Iris pigment epithelial cell (primary cell): Measurements from ENCODE around the gene DET1.
"Not testable (repeated sequence)": the region's sequence is repeated elsewhere in the genome, so short reads cannot be mapped to it uniquely, and the experiment has no call there.

Experiments used
- DNase-seq: peaks from one replicate; pipeline ENCODE4 v3.0.0-alpha.2; 2011; ENCODE audit warnings: low read depth

Gene DET1

DNA sequence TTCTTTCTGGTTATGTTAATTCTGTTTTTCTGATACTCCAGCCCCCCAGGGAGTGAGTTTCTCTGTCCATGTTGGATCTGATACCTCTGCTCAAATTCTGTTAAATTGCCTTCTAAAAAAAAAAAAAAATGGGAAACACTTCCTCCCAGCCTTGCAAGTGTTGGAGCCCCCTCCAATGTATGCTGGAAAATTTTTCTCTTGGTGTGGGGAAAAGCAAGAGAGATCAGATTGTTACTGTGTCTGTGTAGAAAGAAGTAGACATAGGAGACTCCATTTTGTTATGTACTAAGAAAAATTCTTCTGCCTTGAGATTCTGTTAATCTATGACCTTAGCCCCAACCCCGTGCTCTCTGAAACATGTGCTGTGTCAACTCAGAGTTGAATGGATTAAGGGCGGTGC is 6.1 kb downstream of the DET1 start:
- not testable (repeated sequence) for DNase-seq

DNA sequence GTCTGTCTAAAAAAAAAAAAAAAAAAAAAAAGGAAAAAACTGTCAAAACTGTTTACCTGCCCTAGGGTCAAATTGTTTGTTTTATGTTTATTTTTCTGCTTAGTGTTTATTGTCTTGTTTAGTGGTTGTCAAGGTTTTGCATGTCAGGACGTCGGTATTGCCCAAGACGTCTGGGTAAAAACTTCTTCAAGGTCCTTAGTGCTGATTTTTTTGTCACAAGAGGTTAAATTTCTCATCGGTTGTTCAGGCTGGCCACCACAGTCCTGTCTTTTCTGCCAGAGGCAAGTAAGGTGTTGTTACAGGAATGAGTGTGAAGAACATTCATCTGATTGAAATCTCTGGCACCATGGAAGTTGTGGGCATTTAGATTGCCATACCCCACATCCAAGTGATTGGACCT is 7.0 kb downstream of the DET1 start:
- no peak for DNase-seq

DNA sequence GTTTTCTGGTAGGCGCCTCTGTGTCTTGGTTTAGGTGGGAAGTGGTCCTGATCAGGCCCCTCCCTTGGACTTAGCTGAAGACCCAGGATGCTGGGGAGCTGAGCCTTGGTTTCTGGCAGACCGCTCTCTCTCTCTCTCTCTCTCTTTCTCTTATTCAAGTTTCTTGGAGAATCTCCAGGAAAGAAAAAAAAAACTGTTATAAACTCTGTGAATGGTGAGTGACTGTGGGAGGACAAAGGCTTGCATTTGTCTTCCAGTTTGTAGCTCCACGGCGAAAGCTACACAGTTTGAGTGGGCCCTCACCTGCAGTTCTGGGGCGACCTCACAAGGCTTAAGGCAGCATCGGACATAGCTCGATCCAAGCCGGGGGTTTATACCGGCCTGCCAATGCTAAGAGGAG is 7.5 kb downstream of the DET1 start:
- DNase-seq = no peak

DNA sequence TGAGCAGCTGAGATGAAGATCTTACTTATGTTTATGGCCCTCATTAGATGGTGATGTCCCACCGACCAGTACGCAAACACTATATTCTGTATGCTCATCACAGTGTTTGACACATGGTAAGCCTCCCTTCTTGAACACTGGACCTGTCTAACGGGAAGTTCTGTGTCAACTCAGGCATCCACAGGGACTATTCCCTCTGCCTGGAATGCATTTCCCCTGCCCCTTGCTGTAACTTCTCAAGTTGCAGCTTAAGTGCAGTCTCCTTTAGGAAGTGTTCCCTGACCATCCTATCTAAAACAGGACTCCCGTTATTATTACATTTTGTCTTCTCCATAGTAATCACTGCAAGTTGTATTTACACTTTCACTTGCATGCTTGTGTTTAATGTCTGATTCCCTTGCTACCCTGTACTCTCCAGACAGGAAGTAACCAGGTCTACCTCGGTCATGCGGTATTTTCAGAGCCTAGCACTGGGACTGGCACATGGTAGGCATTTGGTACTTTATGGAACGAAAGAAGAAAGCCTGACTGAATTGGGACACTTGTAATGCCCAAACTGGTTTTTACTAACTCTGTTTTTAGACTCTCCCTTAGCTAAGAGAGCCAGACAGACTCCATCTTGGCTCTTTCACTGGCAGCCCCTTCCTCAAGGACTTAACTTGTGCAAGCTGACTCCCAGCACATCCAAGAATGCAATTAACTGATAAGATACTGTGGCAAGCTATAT is 8.7 kb downstream of the DET1 start:
- no peak for DNase-seq

DNA sequence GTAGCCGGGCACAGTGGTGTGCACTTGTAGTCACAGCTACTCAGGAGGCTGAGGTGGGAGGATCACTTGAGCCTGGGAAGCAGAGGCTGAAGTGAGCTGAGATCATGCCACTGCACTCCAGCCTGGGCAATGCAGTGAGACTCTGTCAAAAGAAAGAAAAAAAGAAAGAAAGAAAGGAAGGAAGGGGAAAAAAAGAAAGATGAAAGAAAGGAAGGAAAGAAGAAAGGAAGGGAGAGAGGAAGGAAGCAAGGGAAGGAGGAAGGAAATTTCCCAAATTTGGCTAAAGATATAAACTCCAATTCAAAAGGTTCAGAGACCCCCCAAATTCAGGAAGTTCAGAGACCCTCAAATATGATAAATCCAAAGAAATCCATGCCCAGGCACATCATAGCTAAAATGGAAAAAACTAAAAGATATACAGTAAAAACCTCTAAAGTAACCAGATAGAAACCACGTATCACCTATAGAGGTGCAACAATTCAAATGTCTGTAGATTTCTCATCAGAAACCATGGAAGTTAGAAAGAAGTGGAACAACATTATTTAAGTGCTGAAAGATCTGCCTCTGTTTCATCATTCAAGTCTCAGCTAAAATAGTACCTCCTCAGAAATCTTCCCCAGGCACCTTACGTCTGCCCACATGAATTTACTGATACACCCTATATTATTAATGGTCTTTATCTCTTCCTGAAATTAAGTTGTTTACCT is 10.7 kb downstream of the DET1 start:
- DNase-seq = no peak

DNA sequence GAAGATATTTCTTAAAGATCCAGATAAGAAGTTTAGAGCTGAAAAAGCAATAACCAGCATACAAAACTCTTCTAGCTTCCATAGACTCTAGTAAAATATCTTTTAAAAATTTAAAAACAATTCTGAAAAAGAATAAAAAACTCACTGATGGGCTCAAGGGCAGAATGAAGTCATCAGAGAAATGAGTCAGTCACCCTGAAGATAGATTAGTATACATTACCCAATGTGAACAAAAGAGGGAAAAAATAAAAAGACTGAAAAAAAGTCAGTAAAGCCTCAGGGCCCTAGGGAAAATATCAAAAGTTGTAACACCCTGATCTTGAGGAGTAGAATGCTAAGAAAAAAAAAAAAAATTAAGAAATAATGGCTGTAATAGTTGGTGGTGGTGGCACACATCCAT is 11.4 kb downstream of the DET1 start:
- peak; percentile 50 for DNase-seq

DNA sequence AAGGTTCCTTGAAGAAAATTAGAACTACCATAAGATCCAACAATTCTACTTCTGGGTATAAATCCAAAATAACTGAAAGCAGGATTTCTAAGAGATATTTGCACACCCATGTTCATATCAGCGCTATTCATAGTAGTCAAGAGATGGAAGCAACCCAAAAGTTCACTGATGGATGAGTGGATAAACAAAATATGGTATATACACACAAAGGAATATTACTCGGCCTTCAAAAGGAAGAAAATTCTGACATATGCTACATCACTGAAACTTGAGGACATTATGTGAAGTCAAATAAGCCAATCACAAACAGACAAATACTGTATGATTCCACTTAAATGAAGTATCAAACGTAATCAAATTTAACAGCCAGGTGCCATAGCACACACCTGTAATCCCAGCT is 13.1 kb downstream of the DET1 start:
- no peak for DNase-seq

DNA sequence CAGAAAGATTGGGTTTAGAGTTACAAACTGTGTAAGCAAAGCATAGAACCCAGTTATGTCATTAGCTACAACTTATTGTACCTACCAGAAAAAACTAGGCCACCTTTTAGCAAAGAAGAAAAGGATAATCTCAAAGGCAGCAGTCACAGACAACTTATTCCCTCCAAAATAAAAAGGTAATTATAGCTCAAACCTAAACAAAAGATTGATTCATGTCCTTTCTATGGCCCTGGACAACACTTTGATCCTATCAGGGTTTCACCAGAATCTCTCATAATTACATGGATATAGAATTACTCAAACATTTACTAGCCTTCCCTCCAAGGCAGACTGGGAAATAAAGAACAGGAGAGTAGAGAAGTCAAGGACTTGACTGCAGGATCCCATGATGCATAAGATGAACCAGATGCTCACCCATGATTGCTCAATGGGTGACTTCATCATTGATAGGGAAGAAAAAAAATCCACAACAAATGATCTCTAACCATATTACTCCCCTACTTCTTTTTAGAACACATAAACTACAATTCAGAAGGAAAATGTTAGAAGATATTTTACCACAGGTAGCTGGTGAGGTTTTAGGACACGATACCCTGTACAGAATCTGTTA is 17.4 kb downstream of the DET1 start:
- peak; percentile 77 for DNase-seq

DNA sequence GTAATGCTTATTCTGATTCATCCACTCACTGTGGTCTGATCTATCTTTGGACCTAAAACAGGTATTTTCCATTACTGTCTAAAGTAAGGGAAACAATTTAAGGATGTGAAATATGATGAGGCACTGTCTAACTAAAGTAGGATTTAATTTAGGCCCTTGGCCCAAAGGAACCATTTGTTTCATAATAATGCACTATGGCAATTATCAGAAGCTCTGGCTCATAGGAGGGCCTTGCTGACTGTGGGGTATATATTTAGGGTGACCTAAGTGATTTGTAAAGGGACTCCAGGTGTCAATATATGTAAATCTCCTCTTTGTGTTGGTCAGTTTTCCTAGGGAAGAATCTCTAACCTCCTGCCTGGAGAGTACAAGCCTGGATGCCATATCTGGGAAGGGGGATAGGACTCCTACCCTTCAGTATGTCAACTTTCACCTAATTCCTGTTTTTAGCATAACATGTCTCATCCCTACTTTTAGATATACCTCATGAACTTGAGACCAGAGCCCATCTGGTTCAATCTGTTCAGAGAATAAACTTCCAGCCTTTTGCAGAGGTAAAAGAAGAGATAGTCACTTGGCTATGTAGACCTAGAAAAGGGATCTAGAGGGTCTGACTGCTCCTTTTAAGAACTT is 20.1 kb downstream of the DET1 start:
- DNase-seq = no peak

DNA sequence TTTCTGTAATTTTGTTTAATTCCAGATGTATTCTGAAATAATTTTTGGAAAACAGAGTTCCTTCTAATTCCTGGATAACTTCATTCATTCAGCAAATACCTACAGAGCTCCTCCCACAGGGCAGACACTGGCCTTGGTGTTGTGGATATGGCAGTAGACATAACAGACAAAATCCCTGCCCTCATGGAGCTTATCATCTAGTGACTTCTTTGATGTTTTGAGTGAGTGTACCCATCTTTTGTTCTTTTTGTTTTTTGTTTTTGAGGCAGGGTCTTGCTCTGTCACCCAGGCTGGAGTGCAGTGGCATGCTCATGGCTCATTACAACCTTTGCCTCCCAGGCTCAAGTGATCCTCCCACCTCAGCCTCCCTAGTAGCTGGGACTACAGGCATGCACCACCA is 21.1 kb downstream of the DET1 start:
- DNase-seq = no peak

DNA sequence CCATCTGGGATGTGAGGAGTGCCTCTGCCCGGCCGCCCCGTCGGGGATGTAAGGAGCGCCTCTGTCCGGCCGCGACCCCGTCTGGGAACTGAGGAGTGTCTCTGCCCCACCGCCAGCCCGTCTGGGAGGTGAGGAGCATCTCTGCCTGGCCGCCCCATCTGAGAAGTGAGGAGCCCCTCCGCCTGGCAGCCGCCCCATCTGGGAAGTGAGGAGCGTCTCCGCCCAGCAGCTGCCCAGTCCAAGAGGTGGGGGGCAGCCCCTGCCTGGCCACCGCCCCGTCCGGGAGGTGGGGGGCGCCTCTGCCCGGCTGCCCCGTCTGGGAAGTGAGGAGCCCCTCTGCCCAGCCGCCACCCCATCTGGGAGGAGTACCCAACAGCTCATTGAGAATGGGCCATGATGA is 22.4 kb downstream of the DET1 start:
- not testable (repeated sequence) for DNase-seq

DNA sequence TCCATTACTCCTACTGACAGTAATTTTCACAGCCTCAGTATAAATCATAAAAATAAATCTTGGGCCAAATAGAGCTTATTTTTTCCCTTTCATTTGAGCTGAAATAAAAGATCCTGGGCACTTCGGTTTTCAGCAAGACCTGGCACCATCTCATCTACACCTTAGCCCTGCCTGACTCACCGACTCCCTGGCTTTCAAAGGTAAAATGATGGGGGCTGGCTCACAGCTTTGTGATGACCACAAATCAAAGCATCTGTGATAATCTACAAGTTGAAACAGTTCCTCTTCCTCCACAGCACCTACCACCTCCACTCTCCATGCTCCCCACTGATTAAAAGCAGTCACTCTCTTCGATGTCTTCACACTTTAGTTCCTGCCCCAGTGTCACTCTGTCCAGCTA is 27.6 kb downstream of the DET1 start:
- DNase-seq = no peak

DNA sequence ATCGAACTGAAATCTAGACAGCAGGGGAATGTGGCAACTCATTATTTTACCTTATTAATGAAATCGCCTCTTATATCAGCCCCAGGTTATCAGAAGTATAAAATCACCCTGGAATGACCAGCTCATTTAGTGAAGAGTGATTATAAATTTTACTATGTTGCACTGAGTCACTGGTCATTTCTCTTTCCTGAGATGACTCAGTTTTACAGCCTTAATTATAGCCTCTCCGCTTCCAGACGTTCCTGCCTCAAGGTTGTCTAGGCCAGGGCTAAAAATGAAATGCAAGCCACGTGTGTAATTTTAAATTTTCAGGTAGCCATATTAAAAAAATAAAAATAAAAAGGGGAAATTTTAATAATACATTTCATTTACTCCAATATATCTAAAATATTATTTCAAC is 33.3 kb downstream of the DET1 start:
- DNase-seq = peak; percentile 58

DNA sequence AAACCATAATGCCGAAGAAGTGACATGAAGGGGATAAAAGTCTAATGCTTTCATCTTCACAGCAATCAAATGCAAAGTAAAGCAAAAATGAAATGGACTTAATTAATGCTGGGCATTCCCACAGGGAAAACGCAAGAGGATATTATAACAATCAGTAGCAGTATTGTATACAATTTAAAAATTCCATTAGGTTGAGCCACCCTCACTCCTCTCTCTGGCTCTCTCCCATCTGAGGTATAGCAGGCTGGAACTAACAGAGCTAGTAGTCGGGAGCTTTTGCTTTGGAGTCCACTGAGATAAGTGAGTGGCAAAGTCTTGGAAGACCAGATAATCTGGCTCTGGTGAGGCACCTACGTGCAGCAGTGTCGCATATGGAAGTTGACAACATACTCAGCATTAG is 33.9 kb downstream of the DET1 start:
- DNase-seq = peak; percentile 56

DNA sequence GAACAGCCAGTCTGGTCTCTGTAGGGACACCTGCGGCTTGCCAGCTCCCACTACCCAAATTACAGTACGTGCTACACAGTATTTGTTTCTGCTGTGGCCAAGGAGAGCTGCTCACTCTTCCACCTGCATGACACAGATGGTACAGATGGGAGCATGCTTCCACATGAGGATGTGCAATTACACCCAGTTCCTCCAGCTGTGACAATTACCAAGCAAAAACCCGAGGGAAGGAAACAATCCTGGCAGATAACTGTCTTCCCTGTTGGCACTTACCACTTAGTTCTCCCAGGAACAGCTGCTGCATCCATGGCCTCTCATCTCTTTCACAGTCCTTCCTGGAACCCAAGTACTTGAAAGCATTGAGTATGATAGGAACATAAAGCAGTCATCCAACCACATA is 34.4 kb downstream of the DET1 start:
- DNase-seq = no peak

DNA sequence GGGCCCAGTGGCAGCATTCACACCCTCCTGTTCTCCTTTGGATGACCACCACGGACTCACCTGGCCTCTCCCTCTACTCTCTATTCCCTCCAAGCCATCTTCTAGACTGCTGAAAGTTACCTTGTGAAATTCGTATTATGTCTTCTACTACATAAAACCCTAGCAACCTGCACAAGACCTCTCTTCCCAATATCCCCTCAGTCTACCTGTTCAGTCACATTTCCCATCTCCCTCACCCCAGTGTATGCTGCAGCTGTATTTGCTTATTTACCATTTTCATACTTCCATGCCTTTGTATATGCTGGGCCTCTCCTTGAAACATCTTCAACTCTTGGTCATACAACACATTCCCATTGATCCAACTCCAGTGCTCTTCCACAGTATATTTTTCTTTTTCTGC is 35.3 kb downstream of the DET1 start:
- DNase-seq = no peak

DNA sequence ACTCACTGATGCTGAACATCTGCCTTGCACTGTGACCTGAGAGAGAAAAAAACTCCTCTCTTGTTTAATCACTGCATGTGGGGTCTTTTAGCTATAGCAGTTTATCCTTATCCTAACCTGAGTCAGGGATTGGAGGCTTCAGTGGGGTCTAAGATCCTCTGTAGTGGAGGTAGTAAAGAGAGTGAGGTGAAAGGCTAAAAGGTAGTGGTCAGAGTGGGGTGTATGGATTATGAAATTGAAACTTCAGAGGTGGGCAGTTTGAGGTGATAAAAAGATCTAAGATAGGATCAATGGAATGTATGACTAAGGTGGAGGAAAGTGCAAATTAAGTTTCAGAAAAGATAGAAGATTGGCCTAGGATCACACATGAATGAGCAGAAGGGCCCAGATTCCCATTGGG is 36.5 kb downstream of the DET1 start:
- DNase-seq = no peak

DNA sequence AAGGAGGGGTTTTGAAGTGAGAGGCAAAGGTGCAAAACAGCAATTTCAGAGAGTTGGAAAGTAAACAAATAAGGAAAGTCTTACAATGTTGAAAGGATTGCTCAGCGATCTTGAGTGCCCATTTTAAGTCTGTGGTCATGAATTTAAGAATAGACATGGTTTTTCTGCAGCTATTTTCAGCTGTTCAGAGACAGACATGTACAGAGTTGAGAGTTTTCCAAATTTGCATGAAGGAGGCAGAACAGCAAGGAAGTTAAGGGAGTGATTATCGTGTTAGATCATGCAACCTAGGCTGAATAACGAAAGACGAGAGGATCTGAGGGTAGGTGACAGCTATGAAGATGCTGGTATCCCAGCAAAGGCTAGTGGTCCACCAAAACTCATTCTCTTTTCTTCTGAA is 37.2 kb downstream of the DET1 start:
- DNase-seq = no peak

DNA sequence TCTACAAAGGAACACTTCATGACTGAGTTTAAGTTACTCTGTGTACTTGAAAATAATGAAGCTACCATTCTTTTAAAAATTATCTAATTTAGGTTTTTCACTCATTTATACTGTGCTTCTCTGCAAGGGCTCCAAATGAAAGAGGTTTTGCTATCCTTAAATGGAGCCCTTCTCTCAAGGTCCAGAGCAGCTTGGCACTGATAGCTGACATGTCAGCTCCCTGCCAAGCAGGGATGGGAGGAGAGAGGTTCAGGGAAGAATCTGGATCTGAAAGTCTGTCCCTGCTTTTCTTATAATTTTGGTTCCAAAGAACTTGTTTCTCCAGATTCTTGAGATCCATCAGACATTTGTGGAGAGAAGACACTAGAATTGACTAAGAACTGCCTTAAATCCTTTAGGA is 39.9 kb downstream of the DET1 start:
- no peak for DNase-seq

DNA sequence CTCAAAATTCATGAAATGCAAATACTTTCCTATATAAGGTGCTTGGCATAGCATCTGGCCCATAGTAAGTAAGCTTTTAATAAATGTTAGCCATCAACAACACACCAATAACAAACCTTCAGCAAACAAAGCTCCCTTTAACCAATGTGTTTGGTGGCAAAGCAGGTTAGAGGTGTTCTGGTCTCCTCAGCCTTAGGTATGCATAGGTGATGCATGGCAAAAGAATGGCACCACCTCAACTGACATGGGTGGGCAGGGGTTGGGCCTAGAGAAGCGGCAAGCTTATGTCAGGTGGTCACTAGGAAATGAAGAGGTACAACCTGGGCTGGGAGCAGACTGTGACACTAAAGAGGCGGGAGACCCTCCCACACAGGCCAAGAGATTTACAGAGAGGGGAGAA is 40.8 kb downstream of the DET1 start:
- DNase-seq = no peak

DNA sequence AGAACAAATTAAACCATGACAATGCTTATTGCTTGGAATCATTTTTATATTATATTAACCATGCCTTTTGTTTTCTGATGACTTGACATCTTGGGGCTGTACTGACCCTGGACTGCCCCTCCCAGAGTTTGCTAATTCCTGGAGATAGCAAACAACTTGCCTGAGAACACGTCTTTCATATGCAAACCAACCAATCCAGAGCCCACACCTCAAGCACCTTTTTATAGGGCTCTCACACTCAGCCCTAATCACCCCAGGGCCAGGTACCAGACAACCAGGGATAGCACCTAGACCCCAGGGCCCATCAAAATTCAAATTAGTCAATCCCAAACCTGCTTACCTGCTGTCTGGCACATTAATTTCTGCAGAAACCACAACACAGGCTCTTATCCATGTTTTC is 42.0 kb downstream of the DET1 start:
- no peak for DNase-seq

DNA sequence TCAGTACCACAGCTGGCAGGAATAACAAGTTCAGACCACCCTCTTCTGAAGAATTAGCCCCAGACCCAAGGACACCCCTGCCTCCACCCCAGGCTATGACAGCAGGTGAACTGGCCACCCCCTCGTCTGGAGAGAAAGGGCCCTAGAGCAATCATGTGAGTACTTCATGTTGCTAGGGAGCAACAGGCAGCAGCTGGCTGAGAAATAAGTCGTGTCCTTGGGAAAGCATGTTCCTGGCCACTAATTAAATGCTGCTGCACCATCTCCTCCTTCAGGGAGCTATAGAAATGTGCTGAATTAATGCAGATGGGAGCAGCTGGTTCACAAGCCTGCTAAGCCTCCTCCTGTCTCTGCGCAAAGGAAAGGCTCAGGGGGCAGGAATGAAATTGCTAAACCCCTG is 47.5 kb downstream of the DET1 start:
- DNase-seq = no peak

DNA sequence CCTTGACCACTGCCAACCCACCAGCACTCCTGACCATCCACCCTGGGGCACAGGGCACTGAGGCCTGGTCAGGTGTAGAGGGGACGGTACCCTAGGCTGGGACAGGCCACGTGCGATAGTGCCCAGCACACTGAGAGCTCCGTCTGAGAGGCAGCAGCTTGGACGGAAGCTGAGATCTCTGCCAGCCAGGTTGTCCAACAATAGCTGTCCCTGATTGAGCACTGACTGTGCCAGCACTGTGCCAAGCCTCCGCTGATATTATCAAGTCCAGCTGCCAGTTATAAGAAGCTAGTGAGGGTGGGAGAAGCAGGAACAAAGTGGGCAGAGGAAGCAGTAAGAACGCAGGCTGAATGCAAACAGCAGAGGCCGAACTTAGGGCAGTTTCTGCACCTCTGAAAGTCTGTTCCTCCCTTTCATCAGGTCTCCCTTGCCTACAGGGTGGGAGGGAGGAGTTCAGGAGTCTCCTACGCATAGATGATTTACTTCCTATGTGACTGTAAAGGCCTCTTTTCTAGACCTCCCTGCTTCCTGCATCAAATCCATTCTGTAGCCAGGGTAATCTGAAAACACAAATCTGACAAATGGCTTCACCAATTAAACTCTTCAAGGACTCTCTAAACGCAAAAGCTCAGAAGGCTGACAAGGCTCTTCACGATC is 49.2 kb downstream of the DET1 start:
- DNase-seq = no peak
